Left ventricle myocardium inferior (tissue), 1 donor: ENCODE measurements around the gene PHF21A. TPM values are rescaled to one million over a fixed set of nuclear protein-coding genes. Genes with fewer than 3 reads are reported as not detected.

ENCODE experiments used
- DNase-seq: peaks from one replicate; pipeline ENCODE4 v3.0.0-alpha.2; 2020
- H3K27ac ChIP-seq: fragments of 200-600 bp; replicated peaks from 2 replicates; pipeline ENCODE4 v1.8.0; 2021
- H3K27me3 ChIP-seq: fragments of 200-600 bp; 2 replicates; pipeline ENCODE4 v1.8.0; 2021; ENCODE audit warnings: low read depth
- H3K36me3 ChIP-seq: fragments of 200-600 bp; 2 replicates; pipeline ENCODE4 v1.8.0; 2021
- H3K4me1 ChIP-seq: fragments of 200-600 bp; 2 replicates; pipeline ENCODE4 v1.8.0; 2021
- H3K4me3 ChIP-seq: fragments of 200-600 bp; 2 replicates; pipeline ENCODE4 v1.8.0; 2021; ENCODE audit warnings: mild to moderate bottlenecking, moderate library complexity
- H3K9me3 ChIP-seq: fragments of 200-600 bp; replicated peaks from 2 replicates; pipeline ENCODE4 v1.8.0; 2021
- intact Hi-C: fragments of 100-400 bp; cut with micrococcal nuclease; formaldehyde crosslinking; loops from one replicate; pipeline ENCODE4 v1.11.0; 2022
- total RNA-seq: library from RNA; stranded (reverse); fragmentation: NEBNext Ultra II Directional; extraction: Animal tissue kit (Norgen Biotek cat#: 25700); gene quantifications from one replicate; pipeline ENCODE4 v1.2.1, GENCODE V29; 2021
- TF ChIP-seq, protein P1 (sequence below): fragments of 200-600 bp; IDR thresholded peaks from 2 replicates; pipeline ENCODE4 v1.8.0; 2021; ENCODE audit warnings: antibody characterized with exemption, mild to moderate bottlenecking, borderline replicate concordance
- donor health status: DM: no; HTN: yes; CAD: no; lungs with severe emphysema.

Gene PHF21A
- total RNA-seq, 1 donor from 2014 or later = 36.6 TPM

DNA sequence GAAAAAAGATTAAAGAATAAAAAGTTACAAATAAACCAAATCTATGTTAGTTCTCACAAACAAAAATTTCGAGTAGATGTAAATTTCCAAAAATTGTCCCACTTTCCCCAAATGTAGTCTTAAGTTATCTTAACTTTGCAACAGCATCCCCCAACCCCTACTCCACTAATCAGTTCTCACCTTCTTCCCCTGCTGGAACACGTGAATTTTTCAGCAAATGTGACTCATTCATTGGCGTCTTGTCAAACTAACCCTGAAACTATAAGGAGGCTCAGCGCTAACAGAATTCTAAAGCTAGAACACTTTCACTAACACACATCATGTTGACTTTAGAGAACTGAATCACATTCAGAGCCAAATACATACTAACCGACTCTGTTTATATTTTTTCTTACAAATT lies 46.1 kb downstream of the PHF21A start:
- peaks cover 24% of the 10 kb centered on the region for H3K4me1 ChIP-seq
- peaks cover 15% of the 10 kb centered on the region for H3K36me3 ChIP-seq
- TF ChIP-seq, protein P1, sequence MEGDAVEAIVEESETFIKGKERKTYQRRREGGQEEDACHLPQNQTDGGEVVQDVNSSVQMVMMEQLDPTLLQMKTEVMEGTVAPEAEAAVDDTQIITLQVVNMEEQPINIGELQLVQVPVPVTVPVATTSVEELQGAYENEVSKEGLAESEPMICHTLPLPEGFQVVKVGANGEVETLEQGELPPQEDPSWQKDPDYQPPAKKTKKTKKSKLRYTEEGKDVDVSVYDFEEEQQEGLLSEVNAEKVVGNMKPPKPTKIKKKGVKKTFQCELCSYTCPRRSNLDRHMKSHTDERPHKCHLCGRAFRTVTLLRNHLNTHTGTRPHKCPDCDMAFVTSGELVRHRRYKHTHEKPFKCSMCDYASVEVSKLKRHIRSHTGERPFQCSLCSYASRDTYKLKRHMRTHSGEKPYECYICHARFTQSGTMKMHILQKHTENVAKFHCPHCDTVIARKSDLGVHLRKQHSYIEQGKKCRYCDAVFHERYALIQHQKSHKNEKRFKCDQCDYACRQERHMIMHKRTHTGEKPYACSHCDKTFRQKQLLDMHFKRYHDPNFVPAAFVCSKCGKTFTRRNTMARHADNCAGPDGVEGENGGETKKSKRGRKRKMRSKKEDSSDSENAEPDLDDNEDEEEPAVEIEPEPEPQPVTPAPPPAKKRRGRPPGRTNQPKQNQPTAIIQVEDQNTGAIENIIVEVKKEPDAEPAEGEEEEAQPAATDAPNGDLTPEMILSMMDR = no peak
- no peaks in the 10 kb centered on the region for H3K9me3 ChIP-seq
- no peak overlapping the region for H3K27ac ChIP-seq
- intact Hi-C loops = no loop called here
- H3K27me3 ChIP-seq = no peaks in the 10 kb centered on the region
- H3K4me3 ChIP-seq = no peak overlapping the region
- no peak for DNase-seq

DNA sequence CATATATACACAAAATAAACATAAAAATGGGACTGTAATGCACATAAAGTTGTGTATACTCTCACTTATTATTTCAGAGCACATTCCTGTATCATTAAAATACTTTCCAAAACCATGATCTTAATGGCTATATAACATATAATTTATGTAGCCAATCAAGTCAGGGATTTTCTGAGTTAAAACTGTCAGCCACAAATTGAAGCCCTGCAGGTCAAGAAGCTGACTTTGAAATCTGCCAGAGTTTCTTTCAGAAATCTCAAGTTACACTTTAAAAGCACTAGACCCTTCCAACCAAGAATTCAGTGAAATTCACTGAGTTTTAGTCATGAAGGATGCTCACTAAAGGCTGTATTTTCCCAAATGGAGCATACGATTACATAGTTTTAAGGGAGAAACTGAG lies 47.6 kb downstream of the PHF21A start:
- intact Hi-C loops = no loop called here
- peaks cover 27% of the 10 kb centered on the region for H3K36me3 ChIP-seq
- TF ChIP-seq, protein P1 = no peak
- H3K9me3 ChIP-seq = no peaks in the 10 kb centered on the region
- H3K4me1 ChIP-seq = peaks cover 24% of the 10 kb centered on the region
- H3K27me3 ChIP-seq = no peaks in the 10 kb centered on the region
- no peak overlapping the region for H3K4me3 ChIP-seq
- H3K27ac ChIP-seq = no peak overlapping the region
- no peak for DNase-seq

DNA sequence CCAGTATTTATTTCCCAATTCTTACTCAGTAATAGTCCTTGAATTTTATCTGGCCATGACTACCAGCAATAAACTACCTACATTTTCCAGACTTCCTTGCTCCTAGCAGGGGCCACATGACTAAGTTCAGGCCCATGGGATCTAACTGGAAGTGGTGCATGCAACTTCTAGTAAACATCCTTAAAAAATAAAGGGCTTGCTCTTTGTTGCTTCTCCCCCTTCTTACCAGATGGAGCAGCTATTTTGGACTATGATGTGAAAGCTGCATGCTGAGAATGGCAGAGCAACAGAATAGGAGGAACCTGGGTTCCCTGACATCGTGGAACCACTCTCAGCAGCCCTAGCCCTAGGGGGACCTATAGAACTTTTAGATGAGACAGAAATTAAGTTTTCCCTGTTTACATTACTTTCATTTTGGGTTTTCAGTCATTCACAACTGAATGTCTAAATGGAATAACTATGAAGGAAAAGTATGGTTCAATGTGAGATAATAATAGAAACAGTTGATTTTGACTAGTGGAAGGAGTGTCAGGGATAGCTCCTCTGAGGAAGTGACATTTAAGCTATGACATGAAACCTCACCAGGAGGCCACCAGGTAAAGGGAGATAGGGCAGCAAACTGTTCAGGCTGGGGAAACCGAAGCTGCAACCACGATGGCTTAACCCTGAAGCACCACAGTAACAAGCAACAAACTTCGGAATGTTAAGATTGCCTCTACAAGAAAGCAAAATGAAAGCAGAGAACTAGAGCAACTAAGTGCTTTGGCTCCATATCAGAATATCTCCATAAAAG lies 48.9 kb downstream of the PHF21A start:
- H3K9me3 ChIP-seq = no peaks in the 10 kb centered on the region
- intact Hi-C loops = no loop called here
- H3K27me3 ChIP-seq = no peaks in the 10 kb centered on the region
- DNase-seq = no peak
- H3K4me1 ChIP-seq = peaks cover 34% of the 10 kb centered on the region
- H3K4me3 ChIP-seq = no peak overlapping the region
- TF ChIP-seq, protein P1 = no peak
- H3K27ac ChIP-seq = peak overlapping the region; percentile 54
- peaks cover 24% of the 10 kb centered on the region for H3K36me3 ChIP-seq

DNA sequence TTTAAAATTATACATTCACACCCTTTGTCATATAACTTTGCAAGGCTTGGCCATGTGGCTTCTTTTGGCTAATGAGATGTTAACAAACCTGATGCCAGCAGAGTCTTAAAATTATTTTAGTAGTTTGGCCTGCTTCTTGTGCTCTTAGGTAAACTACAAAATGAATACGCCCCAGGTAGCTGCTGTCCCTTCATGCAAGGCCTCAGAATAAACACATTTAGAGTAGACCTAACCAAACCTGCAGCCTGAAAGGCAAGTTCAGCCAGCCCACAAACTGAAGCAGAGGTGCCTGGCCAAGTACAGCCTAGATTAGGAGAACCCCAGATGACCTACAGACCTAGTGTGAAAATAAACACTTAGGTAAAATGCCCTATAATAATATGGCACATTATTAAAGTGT lies 50.2 kb downstream of the PHF21A start:
- no peak for DNase-seq
- H3K4me1 ChIP-seq = peaks cover 34% of the 10 kb centered on the region
- no peaks in the 10 kb centered on the region for H3K27me3 ChIP-seq
- H3K36me3 ChIP-seq = peaks cover 17% of the 10 kb centered on the region
- H3K27ac ChIP-seq = no peak overlapping the region
- TF ChIP-seq, protein P1 = no peak
- H3K9me3 ChIP-seq = no peaks in the 10 kb centered on the region
- H3K4me3 ChIP-seq = no peak overlapping the region
- intact Hi-C loops = no loop called here

DNA sequence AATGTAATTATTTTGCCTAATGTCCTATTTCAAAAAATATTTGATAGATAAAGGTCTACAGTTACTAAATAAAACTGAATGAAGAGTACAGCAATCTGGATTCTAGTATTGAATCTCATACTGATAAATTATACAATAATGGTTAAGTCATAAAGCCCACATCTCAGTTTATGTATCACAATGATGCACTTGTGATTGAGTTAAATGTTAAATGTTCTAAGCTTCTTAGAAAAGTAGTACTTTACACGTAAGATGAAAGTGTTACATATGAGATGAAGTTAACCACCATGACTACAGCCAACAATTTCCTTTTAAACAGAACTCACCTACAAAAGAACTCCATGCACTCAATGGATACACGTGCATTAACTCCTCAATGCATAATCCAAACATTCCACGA lies 51.7 kb downstream of the PHF21A start:
- Histone ChIP-seq H3K36me3 (peaks cover 26% of the 10 kb centered on the region), H3K4me1 (peaks cover 34% of the 10 kb centered on the region), H3K9me3 (no peaks in the 10 kb centered on the region), H3K27me3 (no peaks in the 10 kb centered on the region), H3K4me3 (no peak overlapping the region), H3K27ac (no peak overlapping the region)
- intact Hi-C loops = no loop called here
- TF ChIP-seq, protein P1 = no peak
- DNase-seq = no peak
